ENCODE measurements around the gene RALGPS1. TPM values are rescaled to one million over a fixed set of nuclear protein-coding genes. Genes with fewer than 3 reads are reported as not detected.

Gene RALGPS1
- total RNA-seq, 1 experiment from 2014 or later: 18.6 TPM

GRCh38 chr9:127039492-127039891 is 124.9 kb downstream of the RALGPS1 start:
- H2BK120ac ChIP-seq (ENCODE audit: low read depth, low read length, poor library complexity, severe bottlenecking): no peak overlapping the region
- no peak overlapping the region for H3K4me2 ChIP-seq (ENCODE audit: insufficient read depth, insufficient read length, low read length)
- H3K9me3 ChIP-seq (ENCODE audit: control insufficient read depth, low read depth, low read length): no peaks in the 10 kb centered on the region
- Mint-ChIP-seq H3K4me1 (no peaks in the 10 kb centered on the region), H3K27ac (no peak overlapping the region), H3K9me3 (no peaks in the 10 kb centered on the region), H3K36me3 (ENCODE audit: insufficient read depth in 1 of 3, low read depth in 3 of 3) (no peaks in the 10 kb centered on the region), H3K4me3 (no peak overlapping the region), H3K27me3 (ENCODE audit: low read depth) (no peaks in the 10 kb centered on the region)
- H2AFZ ChIP-seq (ENCODE audit: low read length): no peak overlapping the region
- no peak overlapping the region for H3K14ac ChIP-seq (ENCODE audit: insufficient read depth, low read length)
- no peak overlapping the region for H3K23ac ChIP-seq (ENCODE audit: insufficient read length, low read depth, low read length)
- H3K79me1 ChIP-seq (ENCODE audit: insufficient read depth, low read depth, low read length, poor library complexity, severe bottlenecking): no peaks in the 10 kb centered on the region
- H2BK12ac ChIP-seq (ENCODE audit: insufficient read length, low read depth, low read length): no peak overlapping the region
- H2BK5ac ChIP-seq (ENCODE audit: insufficient read length, low read length): no peak overlapping the region
- no peaks in the 10 kb centered on the region for H3K79me2 ChIP-seq (ENCODE audit: insufficient read depth, low read length)
- H3K56ac ChIP-seq (ENCODE audit: insufficient read length, low read depth, low read length): no peak overlapping the region
- no peak overlapping the region for H2BK20ac ChIP-seq (ENCODE audit: low read depth, low read length, poor library complexity, severe bottlenecking)
- no peaks in the 10 kb centered on the region for H3K27me3 ChIP-seq (ENCODE audit: insufficient read depth, low read length)
- no peak overlapping the region for H3K4ac ChIP-seq (ENCODE audit: low read depth, low read length)
- H3K27ac ChIP-seq (ENCODE audit: insufficient read length, low read depth, low read length): no peak overlapping the region
- no peak overlapping the region for H2BK15ac ChIP-seq (ENCODE audit: low read depth, low read length)
- H3T11ph ChIP-seq (ENCODE audit: low read length): no peak overlapping the region
- DNase-seq: no peak
- H3K4me1 ChIP-seq (ENCODE audit: insufficient read depth, low read length): no peaks in the 10 kb centered on the region
- H4K8ac ChIP-seq (replicated peaks; ENCODE audit: insufficient read length, low read depth, low read length): no peak overlapping the region
- no peak overlapping the region for H3K18ac ChIP-seq (ENCODE audit: insufficient read length, low read depth, low read length)
- H4K91ac ChIP-seq (ENCODE audit: insufficient read length, low read depth, low read length): no peak overlapping the region
- no peak overlapping the region for H2AK5ac ChIP-seq (ENCODE audit: insufficient read length, low read length)
- H3K9ac ChIP-seq (ENCODE audit: extremely low read depth, insufficient read length, low read length): no peak overlapping the region
- no peak overlapping the region for H4K5ac ChIP-seq (ENCODE audit: insufficient read length, low read depth, low read length)
- 100% methylated on average over 2 of the region's 2 CpGs for WGBS (ENCODE audit: extremely low coverage, insufficient read length, low lambda C conversion rate)
- TF ChIP-seq, protein P1, sequence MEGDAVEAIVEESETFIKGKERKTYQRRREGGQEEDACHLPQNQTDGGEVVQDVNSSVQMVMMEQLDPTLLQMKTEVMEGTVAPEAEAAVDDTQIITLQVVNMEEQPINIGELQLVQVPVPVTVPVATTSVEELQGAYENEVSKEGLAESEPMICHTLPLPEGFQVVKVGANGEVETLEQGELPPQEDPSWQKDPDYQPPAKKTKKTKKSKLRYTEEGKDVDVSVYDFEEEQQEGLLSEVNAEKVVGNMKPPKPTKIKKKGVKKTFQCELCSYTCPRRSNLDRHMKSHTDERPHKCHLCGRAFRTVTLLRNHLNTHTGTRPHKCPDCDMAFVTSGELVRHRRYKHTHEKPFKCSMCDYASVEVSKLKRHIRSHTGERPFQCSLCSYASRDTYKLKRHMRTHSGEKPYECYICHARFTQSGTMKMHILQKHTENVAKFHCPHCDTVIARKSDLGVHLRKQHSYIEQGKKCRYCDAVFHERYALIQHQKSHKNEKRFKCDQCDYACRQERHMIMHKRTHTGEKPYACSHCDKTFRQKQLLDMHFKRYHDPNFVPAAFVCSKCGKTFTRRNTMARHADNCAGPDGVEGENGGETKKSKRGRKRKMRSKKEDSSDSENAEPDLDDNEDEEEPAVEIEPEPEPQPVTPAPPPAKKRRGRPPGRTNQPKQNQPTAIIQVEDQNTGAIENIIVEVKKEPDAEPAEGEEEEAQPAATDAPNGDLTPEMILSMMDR (conservative IDR thresholded peaks at IDR 0.05): no peak
- H3K23me2 ChIP-seq (ENCODE audit: insufficient read length, low read depth, low read length, poor library complexity, severe bottlenecking): no peaks in the 10 kb centered on the region
- H4K20me1 ChIP-seq (ENCODE audit: control insufficient read depth, insufficient read depth, insufficient read length): no peaks in the 10 kb centered on the region

All from H9 (cell line).